H9 (cell line): ENCODE data around the gene PAFAH1B2. TPM values are rescaled to one million over a fixed set of nuclear protein-coding genes. Genes with fewer than 3 reads are reported as not detected.

Experiments
- DNase-seq: peaks from one replicate; pipeline ENCODE4 v3.0.0-alpha.2; 2017
- H2AFZ ChIP-seq: one replicate; pipeline ENCODE4 v1.6.1; 2013; ENCODE audit warnings: mild to moderate bottlenecking, low read length, control low read depth, moderate library complexity
- H2AK5ac ChIP-seq: 2 replicates; pipeline ENCODE4 v1.6.1; 2013; ENCODE audit warnings: low read length, control low read depth, mixed read lengths; ENCODE audit not compliant: insufficient read length
- H2BK120ac ChIP-seq: one replicate; pipeline ENCODE4 v1.6.1; 2013; ENCODE audit warnings: low read depth, mild to moderate bottlenecking, low read length, control low read depth, inconsistent platforms; ENCODE audit not compliant: poor library complexity, severe bottlenecking
- H2BK12ac ChIP-seq: 2 replicates; pipeline ENCODE4 v1.6.1; 2013; ENCODE audit warnings: low read length, control low read depth, mixed read lengths, low read depth; ENCODE audit not compliant: insufficient read length
- H2BK15ac ChIP-seq: 2 replicates; pipeline ENCODE4 v1.6.1; 2013; ENCODE audit warnings: low read depth, low read length, control low read depth
- H2BK20ac ChIP-seq: one replicate; pipeline ENCODE4 v1.6.1; 2013; ENCODE audit warnings: low read depth, mild to moderate bottlenecking, low read length, control low read depth, inconsistent platforms; ENCODE audit not compliant: poor library complexity, severe bottlenecking
- H2BK5ac ChIP-seq: 2 replicates; pipeline ENCODE4 v1.6.1; 2013; ENCODE audit warnings: low read length, control low read depth, mixed read lengths; ENCODE audit not compliant: insufficient read length
- H3K14ac ChIP-seq: 2 replicates; pipeline ENCODE4 v1.6.1; 2013; ENCODE audit warnings: low read length, control low read depth; ENCODE audit not compliant: insufficient read depth
- H3K18ac ChIP-seq: 2 replicates; pipeline ENCODE4 v1.6.1; 2013; ENCODE audit warnings: low read depth, mild to moderate bottlenecking, mixed read lengths, low read length, control low read depth; ENCODE audit not compliant: insufficient read length
- H3K23ac ChIP-seq: 2 replicates; pipeline ENCODE4 v1.6.1; 2013; ENCODE audit warnings: low read length, control low read depth, mixed read lengths, low read depth; ENCODE audit not compliant: insufficient read length
- H3K23me2 ChIP-seq: 2 replicates; pipeline ENCODE4 v1.6.1; 2013; ENCODE audit warnings: low read depth, mild to moderate bottlenecking, mixed read lengths, low read length, control low read depth; ENCODE audit not compliant: insufficient read length, poor library complexity, severe bottlenecking
- H3K27ac ChIP-seq: 2 replicates; pipeline ENCODE4 v1.5.1; 2013; ENCODE audit warnings: low read length, control low read depth, mixed read lengths, low read depth; ENCODE audit not compliant: insufficient read length
- H3K27me3 ChIP-seq: 2 replicates; pipeline ENCODE4 v1.6.1; 2013; ENCODE audit warnings: low read length, control low read depth, inconsistent platforms; ENCODE audit not compliant: insufficient read depth
- H3K4ac ChIP-seq: 2 replicates; pipeline ENCODE4 v1.6.1; 2013; ENCODE audit warnings: low read depth, mild to moderate bottlenecking, control low read depth, inconsistent platforms, low read length, moderate library complexity
- H3K4me1 ChIP-seq: 2 replicates; pipeline ENCODE4 v1.6.1; 2013; ENCODE audit warnings: low read length, control low read depth, inconsistent platforms; ENCODE audit not compliant: insufficient read depth
- H3K4me2 ChIP-seq: 2 replicates; pipeline ENCODE4 v1.6.1; 2013; ENCODE audit warnings: low read length, control low read depth, mixed read lengths; ENCODE audit not compliant: insufficient read length, insufficient read depth
- H3K56ac ChIP-seq: 2 replicates; pipeline ENCODE4 v1.6.1; 2013; ENCODE audit warnings: low read depth, mild to moderate bottlenecking, mixed read lengths, low read length, control low read depth; ENCODE audit not compliant: insufficient read length
- H3K79me1 ChIP-seq: 2 replicates; pipeline ENCODE4 v1.6.1; 2013; ENCODE audit warnings: low read depth, mild to moderate bottlenecking, moderate library complexity, low read length, control low read depth, inconsistent platforms; ENCODE audit not compliant: insufficient read depth, poor library complexity, severe bottlenecking
- H3K79me2 ChIP-seq: 2 replicates; pipeline ENCODE4 v1.6.1; 2013; ENCODE audit warnings: low read length, control low read depth, inconsistent platforms; ENCODE audit not compliant: insufficient read depth
- H3K9ac ChIP-seq: 2 replicates; pipeline ENCODE4 v1.6.1; 2013; ENCODE audit warnings: low read length, control low read depth, mixed read lengths; ENCODE audit not compliant: insufficient read length; ENCODE audit errors: extremely low read depth
- H3K9me3 ChIP-seq: one replicate; pipeline ENCODE4 v1.6.1; 2013; ENCODE audit warnings: low read depth, low read length, inconsistent platforms; ENCODE audit not compliant: control insufficient read depth
- H3T11ph ChIP-seq: one replicate; pipeline ENCODE4 v1.6.1; 2013; ENCODE audit warnings: mild to moderate bottlenecking, low read length, control low read depth, inconsistent platforms
- H4K20me1 ChIP-seq: one replicate; pipeline ENCODE4 v1.6.1; 2013; ENCODE audit not compliant: control insufficient read depth, insufficient read length, insufficient read depth
- H4K5ac ChIP-seq: 2 replicates; pipeline ENCODE4 v1.6.1; 2013; ENCODE audit warnings: low read depth, mild to moderate bottlenecking, mixed read lengths, low read length, control low read depth; ENCODE audit not compliant: insufficient read length
- H4K8ac ChIP-seq: replicated peaks from 2 replicates; pipeline ENCODE4 v1.6.1; 2013; ENCODE audit warnings: low read length, control low read depth, mixed read lengths, low read depth; ENCODE audit not compliant: insufficient read length
- H4K91ac ChIP-seq: 2 replicates; pipeline ENCODE4 v1.6.1; 2013; ENCODE audit warnings: low read depth, mild to moderate bottlenecking, moderate library complexity, mixed read lengths, low read length, control low read depth; ENCODE audit not compliant: insufficient read length
- H3K27ac Mint-ChIP-seq, 3 experiments: 2 replicates in 2 of 3; 3 replicates in 1 of 3; pipeline ENCODE4 v1.8.0; 2020 to 2021; ENCODE audit warnings: mixed read lengths in 3 of 3, mild to moderate bottlenecking in 1 of 3, moderate library complexity in 1 of 3
- H3K27me3 Mint-ChIP-seq: 2 replicates; pipeline ENCODE4 v1.8.0; 2021; ENCODE audit warnings: low read depth, mild to moderate bottlenecking, moderate library complexity, mixed read lengths
- H3K36me3 Mint-ChIP-seq, 3 experiments: 2 replicates in 2 of 3; 3 replicates in 1 of 3; pipeline ENCODE4 v1.8.0; 2020 to 2021; ENCODE audit warnings: low read depth in 3 of 3, mixed read lengths in 3 of 3; ENCODE audit not compliant: insufficient read depth in 1 of 3
- H3K4me1 Mint-ChIP-seq, 2 experiments: 2 replicates each; pipeline ENCODE4 v1.8.0; 2020; ENCODE audit warnings: mixed read lengths in 2 of 2
- H3K4me3 Mint-ChIP-seq, 2 experiments: 2 replicates in 1 of 2; 3 replicates in 1 of 2; pipeline ENCODE4 v1.8.0; 2020 to 2021; ENCODE audit warnings: mild to moderate bottlenecking in 2 of 2, mixed read lengths in 2 of 2, moderate library complexity in 1 of 2
- H3K9me3 Mint-ChIP-seq, 2 experiments: 2 replicates in 1 of 2; 3 replicates in 1 of 2; pipeline ENCODE4 v1.8.0; 2020; ENCODE audit warnings: mild to moderate bottlenecking in 2 of 2, mixed read lengths in 2 of 2, moderate library complexity in 1 of 2
- CTCF ChIP-seq: fragments of 200-600 bp; sonication (generic); conservative IDR thresholded peaks from 3 replicates; pipeline ENCODE4 v1.8.0; 2021; ENCODE audit warnings: antibody characterized with exemption, mild to moderate bottlenecking
- WGBS: extraction: QIAGEN DNeasy Blood & Tissue Kit; methylation state at CpG from one replicate; pipeline ENCODE4 v1.1.7; 2013; ENCODE audit warnings: missing lambda C conversion rate, low lambda C conversion rate, mixed read lengths; ENCODE audit not compliant: insufficient read length; ENCODE audit errors: extremely low coverage; 5-methylcytosine and 5-hydroxymethylcytosine counted together
- total RNA-seq: library from RNA; stranded (reverse); gene quantifications from 2 replicates; pipeline ENCODE4 v1.2.1, GENCODE V29; 2021

PAFAH1B2 gene
- total RNA-seq, 1 experiment from 2014 or later = 161 TPM

GRCh38 chr11:117094776-117095175 is 49.3 kb upstream of the PAFAH1B2 start:
- Histone ChIP-seq H3K79me1 (peaks cover 3% of the 10 kb centered on the region), H2BK15ac (no peak overlapping the region), H4K20me1 (no peaks in the 10 kb centered on the region), H3K23me2 (peaks cover 17% of the 10 kb centered on the region), H3K79me2 (peaks cover 31% of the 10 kb centered on the region; the same call in 1 of the 2 replicates), H3K56ac (no peak overlapping the region), H2BK12ac (no peak overlapping the region), H4K8ac (no peak overlapping the region), H3T11ph (no peak overlapping the region), H3K27me3 (no peaks in the 10 kb centered on the region), H2BK5ac (no peak overlapping the region), H2BK120ac (no peak overlapping the region), H3K4me2 (no peak overlapping the region), H3K14ac (no peak overlapping the region), H4K91ac (no peak overlapping the region), H3K4me1 (peaks cover 6% of the 10 kb centered on the region; the same call in 1 of the 2 replicates), H3K23ac (no peak overlapping the region), H3K4ac (no peak overlapping the region), H2AK5ac (no peak overlapping the region), H2BK20ac (no peak overlapping the region), H3K18ac (no peak overlapping the region), H3K9ac (no peak overlapping the region), H3K9me3 (no peaks in the 10 kb centered on the region), H2AFZ (no peak overlapping the region), H4K5ac (no peak overlapping the region), H3K27ac (no peak overlapping the region)
- Mint-ChIP-seq H3K36me3 (peaks cover 7 to 11% (median 9%) of the 10 kb centered on the region in 3 experiments), H3K4me3 (no peak overlapping the region), H3K27me3 (no peaks in the 10 kb centered on the region), H3K9me3 (0 out of 5 replicates have a peak, but pooled peaks cover 0 to 2% of the 10 kb centered on the region in 2 experiments), H3K4me1 (peaks cover 36% of the 10 kb centered on the region in 2 experiments), H3K27ac (0 out of 7 replicates have a peak overlapping the region, but pooled peaks of 1 of the 3 experiments have one; percentile 49)
- no peak for TF ChIP-seq CTCF
- no CpG with 5 or more reads among the region's 4 CpGs for WGBS
- no peak for DNase-seq
